Muscle of leg (tissue), 16 donors: ENCODE measurements around the gene ACAT1. TPM values are rescaled to one million over a fixed set of nuclear protein-coding genes. Genes with fewer than 3 reads are reported as not detected.

Source experiments
- DNase-seq: peaks from one replicate; pipeline ENCODE4 v3.0.0; 2013
- H3K27ac ChIP-seq: one replicate; pipeline ENCODE4 v1.5.1; 2013; ENCODE audit warnings: mild to moderate bottlenecking, low read length, control low read depth
- H3K27me3 ChIP-seq: one replicate; pipeline ENCODE4 v1.6.1; 2013; ENCODE audit warnings: low read length; ENCODE audit not compliant: control insufficient read depth, insufficient read depth
- H3K36me3 ChIP-seq: one replicate; pipeline ENCODE4 v1.6.1; 2013; ENCODE audit warnings: low read length; ENCODE audit not compliant: control insufficient read depth, insufficient read depth
- H3K4me1 ChIP-seq: one replicate; pipeline ENCODE4 v1.6.1; 2013; ENCODE audit warnings: low read length; ENCODE audit not compliant: control insufficient read depth, insufficient read depth
- H3K4me3 ChIP-seq: one replicate; pipeline ENCODE4 v1.5.1; 2013; ENCODE audit warnings: low read length, control low read depth
- H3K9me3 ChIP-seq: replicated peaks from 2 replicates; pipeline ENCODE4 v1.6.1; 2013; ENCODE audit warnings: low read depth, low read length; ENCODE audit not compliant: control insufficient read depth
- WGBS: methylation state at CpG from one replicate; pipeline ENCODE4 v1.1.5; 2013; ENCODE audit warnings: missing lambda C conversion rate; ENCODE audit not compliant: insufficient coverage; 5-methylcytosine and 5-hydroxymethylcytosine counted together
- long read RNA-seq, 11 donors: transcript quantifications; one replicate each; lab custom pipeline, GENCODE V29; 2026
- polyA plus RNA-seq, 8 donors: library from polyadenylated mRNA; unstranded; fragments of 120-200 nt; gene quantifications; one replicate each; pipeline versions ENCODE4 v1.2.1 to v1.2.3, GENCODE V29; 2013; ENCODE audit warnings: inconsistent platforms in 1 of 8, low replicate concordance in 1 of 8; ENCODE audit not compliant: insufficient read length in 8 of 8, insufficient read depth in 1 of 8
- total RNA-seq: library from RNA; stranded (reverse); fragments of 120-200 nt; gene quantifications from one replicate; pipeline ENCODE4 v1.2.4, GENCODE V29; 2013

ACAT1 gene
- total RNA-seq (77.4 TPM), polyA plus RNA-seq (10 to 100 TPM; 50.0 to 69.4 (median 57.1) TPM)
- long read RNA-seq, donor 1, transcript ACAT1-201 (12 exons, 1,761 nt): major isoform, 9 of 10 reads
- long read RNA-seq, donor 1, partial matches to known transcripts: 0 of 10 reads
- long read RNA-seq, donor 1, other reads (novel, unspliced or antisense): 0 of 10 reads
- long read RNA-seq, donor 2, partial matches to known transcripts: 0 of 4 reads
- long read RNA-seq, donor 2, other reads (novel, unspliced or antisense): 0 of 4 reads
- long read RNA-seq, donor 3, transcript ACAT1-201 (12 exons, 1,761 nt): major isoform, 13 of 18 reads
- long read RNA-seq, donor 3, partial matches to known transcripts: 5 of 18 reads
- long read RNA-seq, donor 3, other reads (novel, unspliced or antisense): 0 of 18 reads
- long read RNA-seq, donor 4, transcript ACAT1-201 (12 exons, 1,761 nt): major isoform, 9 of 15 reads
- long read RNA-seq, donor 4, partial matches to known transcripts: 5 of 15 reads
- long read RNA-seq, donor 4, other reads (novel, unspliced or antisense): 0 of 15 reads
- long read RNA-seq, donor 5, transcript ACAT1-201 (12 exons, 1,761 nt): major isoform, 38 of 72 reads
- long read RNA-seq, donor 5, partial matches to known transcripts: 31 of 72 reads
- long read RNA-seq, donor 5, other reads (novel, unspliced or antisense): 0 of 72 reads
- long read RNA-seq, donor 6, transcript ACAT1-201 (12 exons, 1,761 nt): major isoform, 35 of 52 reads
- long read RNA-seq, donor 6, transcript ACAT1-210 (2 exons, 558 nt): minor isoform, 6 of 52 reads
- long read RNA-seq, donor 6, partial matches to known transcripts: 11 of 52 reads
- long read RNA-seq, donor 6, other reads (novel, unspliced or antisense): 0 of 52 reads
- long read RNA-seq, donor 7, transcript ACAT1-210 (2 exons, 558 nt): minor isoform, 5 of 37 reads
- long read RNA-seq, donor 7, transcript ACAT1-201 (12 exons, 1,761 nt): major isoform, 31 of 37 reads
- long read RNA-seq, donor 7, partial matches to known transcripts: 0 of 37 reads
- long read RNA-seq, donor 7, other reads (novel, unspliced or antisense): 0 of 37 reads
- long read RNA-seq, donor 8, transcript ACAT1-201 (12 exons, 1,761 nt): major isoform, 16 of 25 reads
- long read RNA-seq, donor 8, partial matches to known transcripts: 6 of 25 reads
- long read RNA-seq, donor 8, other reads (novel, unspliced or antisense): 0 of 25 reads
- long read RNA-seq, donor 9, transcript ACAT1-201 (12 exons, 1,761 nt): major isoform, 13 of 24 reads
- long read RNA-seq, donor 9, partial matches to known transcripts: 7 of 24 reads
- long read RNA-seq, donor 9, other reads (novel, unspliced or antisense): 0 of 24 reads
- long read RNA-seq, donor 10, transcript ACAT1-201 (12 exons, 1,761 nt): major isoform, 23 of 47 reads
- long read RNA-seq, donor 10, partial matches to known transcripts: 20 of 47 reads
- long read RNA-seq, donor 10, other reads (novel, unspliced or antisense): 0 of 47 reads
- long read RNA-seq, donor 11, transcript ACAT1-201 (12 exons, 1,761 nt): major isoform, 18 of 34 reads
- long read RNA-seq, donor 11, partial matches to known transcripts: 12 of 34 reads
- long read RNA-seq, donor 11, other reads (novel, unspliced or antisense): 0 of 34 reads

DNA sequence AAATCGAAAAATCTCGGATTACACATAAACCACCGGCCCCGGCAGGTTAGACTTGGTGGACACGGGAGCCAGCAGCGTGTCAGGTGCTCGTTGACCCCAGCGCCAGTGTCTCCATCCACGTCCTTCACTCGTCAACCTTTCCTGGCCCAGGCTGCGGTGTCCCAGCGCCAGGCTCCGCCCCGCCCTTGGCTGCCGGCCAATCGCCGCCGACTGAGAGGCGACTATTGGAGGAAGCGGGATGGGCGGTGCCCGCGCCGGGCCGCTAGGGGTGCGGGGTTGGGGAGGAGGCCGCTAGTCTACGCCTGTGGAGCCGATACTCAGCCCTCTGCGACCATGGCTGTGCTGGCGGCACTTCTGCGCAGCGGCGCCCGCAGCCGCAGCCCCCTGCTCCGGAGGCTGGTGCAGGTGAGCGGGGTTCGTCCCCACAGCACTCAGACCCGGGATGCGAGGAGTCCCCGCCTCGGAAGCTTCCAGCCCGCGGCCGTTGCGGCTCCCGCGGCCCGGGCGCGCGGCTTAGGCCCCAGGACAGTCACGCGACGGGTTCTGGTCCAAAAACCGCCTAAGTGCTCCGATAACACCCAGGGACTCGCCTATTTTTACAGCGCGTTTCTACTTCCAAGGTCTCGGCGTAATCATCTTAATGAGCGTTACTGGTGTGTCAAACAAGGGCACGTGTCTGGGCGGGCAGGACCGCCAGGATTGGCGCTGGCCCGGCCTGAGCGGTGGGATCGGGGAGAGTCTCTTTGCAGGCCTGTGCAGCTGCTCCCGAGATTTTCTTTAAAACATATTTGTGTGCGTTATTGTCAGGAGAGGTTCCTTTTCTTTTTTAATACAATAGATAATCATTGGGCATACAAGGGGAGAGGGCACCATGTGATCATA lies at the start of gene ACAT1:
Gene ACAT1 (plus strand): TSS at position 294 of the 882 bp plus-strand sequence. CDS start 40 bp downstream, at position 334.
- H3K27ac ChIP-seq: peak within 1 kb of the TSS; percentile 88
- DNase-seq: peak; percentile 97
- H3K4me3 ChIP-seq: peak within 1 kb of the TSS; percentile 58
- H3K9me3 ChIP-seq: no peaks in the 10 kb centered on the region
- WGBS: under 1% methylated on average over 66 of the region's 73 CpGs
- H3K4me1 ChIP-seq: peaks cover 13% of the 10 kb centered on the region
- no peaks in the 10 kb centered on the region for H3K27me3 ChIP-seq
- no peaks in the 10 kb centered on the region for H3K36me3 ChIP-seq

DNA sequence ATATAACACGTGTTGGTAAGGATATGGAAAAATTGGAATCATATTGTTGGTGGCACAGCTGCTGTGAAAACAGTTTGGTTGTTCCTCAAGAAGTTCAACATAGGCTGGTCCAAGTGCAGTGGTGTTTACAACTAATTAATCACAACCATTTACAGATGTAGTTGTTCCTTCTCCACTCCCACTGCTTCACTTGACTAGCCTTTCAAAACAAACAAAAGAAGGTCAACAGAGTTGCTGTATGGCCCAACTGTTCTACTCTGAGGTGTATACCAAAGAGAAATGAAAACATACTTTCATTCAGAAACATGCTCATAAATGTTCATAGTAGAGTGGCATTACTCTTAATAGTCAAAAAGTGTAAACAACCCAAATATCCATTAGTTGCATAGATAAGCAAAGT lies 36.6 kb upstream of the ACAT1 start:
- Histone ChIP-seq H3K27ac (no peak overlapping the region), H3K4me1 (no peaks in the 10 kb centered on the region), H3K4me3 (no peak overlapping the region), H3K27me3 (no peaks in the 10 kb centered on the region), H3K9me3 (no peaks in the 10 kb centered on the region), H3K36me3 (peaks cover 34% of the 10 kb centered on the region)
- no peak for DNase-seq
- WGBS: no CpG with 5 or more reads among the region's 1 CpG

DNA sequence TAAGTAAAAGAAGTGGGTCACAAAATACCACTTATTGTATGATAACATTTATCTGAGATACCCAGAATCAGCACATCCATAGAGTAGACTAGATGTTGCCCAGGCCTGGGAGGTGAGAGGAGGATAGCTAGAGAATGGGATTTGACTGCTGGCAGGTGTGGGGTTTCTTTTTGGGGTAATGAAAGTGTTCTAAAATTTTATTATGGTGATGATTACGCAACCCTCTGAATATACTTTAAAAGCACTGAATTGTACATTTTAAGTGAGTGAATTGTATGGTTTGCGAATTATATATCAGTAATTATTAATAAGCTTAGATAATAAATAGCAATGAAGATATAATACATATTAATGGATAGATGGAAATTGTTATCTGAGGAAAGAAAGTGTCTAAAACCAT lies 35.7 kb upstream of the ACAT1 start:
- no CpG with 5 or more reads among the region's 2 CpGs for WGBS
- Histone ChIP-seq H3K27me3 (no peaks in the 10 kb centered on the region), H3K36me3 (peaks cover 28% of the 10 kb centered on the region)

DNA sequence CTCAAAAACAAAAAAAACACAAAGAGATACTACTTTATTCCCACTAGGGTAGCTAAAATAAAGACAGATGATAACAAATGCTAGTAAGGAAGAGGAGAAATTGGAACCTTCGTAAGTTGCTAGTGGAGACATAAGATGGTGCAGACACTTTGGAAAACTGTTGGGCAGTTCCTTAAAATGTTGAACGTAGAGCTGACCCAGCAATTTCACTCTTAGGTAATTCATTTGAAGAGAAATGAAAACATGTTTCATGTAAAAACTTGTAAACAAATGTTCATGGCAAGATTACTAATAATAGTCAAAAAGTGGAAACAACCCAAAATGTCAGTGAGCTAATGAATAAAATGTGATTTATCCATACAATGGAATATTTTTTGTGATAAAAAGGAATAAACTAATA lies 29.2 kb upstream of the ACAT1 start:
- WGBS: no CpG with 5 or more reads among the region's 2 CpGs
- peaks cover 21% of the 10 kb centered on the region for H3K36me3 ChIP-seq
- no peak overlapping the region for H3K4me3 ChIP-seq
- H3K27ac ChIP-seq: no peak overlapping the region
- no peaks in the 10 kb centered on the region for H3K4me1 ChIP-seq
- DNase-seq: no peak
- no peaks in the 10 kb centered on the region for H3K27me3 ChIP-seq
- no peaks in the 10 kb centered on the region for H3K9me3 ChIP-seq

More for the DNA sequence above, 35.7 kb upstream of the ACAT1 start:
- H3K27ac ChIP-seq: no peak overlapping the region
- no peaks in the 10 kb centered on the region for H3K9me3 ChIP-seq
- DNase-seq: no peak
- no peaks in the 10 kb centered on the region for H3K4me1 ChIP-seq
- no peak overlapping the region for H3K4me3 ChIP-seq

DNA sequence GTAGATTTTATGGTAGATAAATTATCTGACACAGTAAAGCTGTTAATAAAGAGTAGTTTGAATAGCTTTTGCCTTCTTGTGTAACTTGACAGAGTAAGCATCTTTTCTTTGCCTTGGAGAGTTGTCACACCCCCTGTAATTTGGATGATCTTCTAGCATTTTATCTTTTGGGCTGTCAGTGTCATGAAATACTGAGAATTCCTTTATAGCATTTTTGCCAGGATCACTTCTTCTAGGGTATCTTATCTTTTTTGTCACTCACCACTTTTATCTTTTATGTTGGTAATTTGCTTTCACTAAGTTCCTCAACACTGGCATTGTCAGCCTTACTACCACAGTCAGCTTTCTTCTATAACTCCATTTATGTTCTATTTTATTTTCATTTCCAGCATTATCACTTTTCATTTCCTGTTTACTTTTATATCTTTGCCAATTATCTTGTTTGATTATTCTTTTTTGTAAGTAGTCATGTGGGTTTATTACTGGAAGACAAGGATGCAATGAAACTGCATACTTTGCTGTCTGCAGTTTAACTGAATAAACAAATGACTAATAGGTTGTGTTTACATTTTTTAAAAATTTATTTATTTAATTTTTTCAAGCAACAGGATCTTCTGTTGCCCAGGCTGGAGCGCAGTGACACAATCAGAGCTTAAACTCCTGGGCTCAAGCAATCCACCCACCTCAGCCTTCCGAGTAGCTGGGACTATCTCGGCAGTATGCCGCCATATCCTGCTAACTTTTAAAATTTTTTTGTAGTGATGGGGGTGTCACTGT lies 28.1 kb upstream of the ACAT1 start:
- Histone ChIP-seq H3K27ac (no peak overlapping the region), H3K9me3 (no peaks in the 10 kb centered on the region), H3K27me3 (no peaks in the 10 kb centered on the region), H3K4me1 (no peaks in the 10 kb centered on the region), H3K36me3 (peaks cover 21% of the 10 kb centered on the region), H3K4me3 (no peak overlapping the region)
- DNase-seq: no peak
- no CpG with 5 or more reads among the region's 4 CpGs for WGBS

DNA sequence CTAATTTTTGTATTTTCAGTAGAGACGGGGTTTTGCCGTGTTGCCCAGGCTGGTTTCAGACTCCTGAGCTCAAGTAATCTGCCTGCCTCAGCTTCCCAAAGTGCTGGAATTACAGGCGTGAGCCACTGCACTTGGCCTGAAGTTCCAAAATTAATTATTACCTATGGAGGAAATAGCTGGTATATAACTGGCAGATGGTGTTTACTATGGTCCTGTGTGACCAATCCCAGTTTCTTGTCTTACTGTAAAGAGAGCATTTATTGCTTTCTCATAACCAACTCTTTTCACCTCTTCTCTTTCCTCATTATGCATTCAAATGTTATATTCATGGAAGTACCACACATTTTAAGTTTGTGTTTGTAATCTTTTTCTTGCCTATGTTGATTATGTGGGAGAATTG lies 24.2 kb upstream of the ACAT1 start:
- DNase-seq: no peak
- Histone ChIP-seq H3K27me3 (no peaks in the 10 kb centered on the region), H3K4me3 (no peak overlapping the region), H3K27ac (no peak overlapping the region), H3K4me1 (no peaks in the 10 kb centered on the region), H3K36me3 (peaks cover 36% of the 10 kb centered on the region), H3K9me3 (no peaks in the 10 kb centered on the region)
- 100% methylated on average over 2 of the region's 3 CpGs for WGBS

DNA sequence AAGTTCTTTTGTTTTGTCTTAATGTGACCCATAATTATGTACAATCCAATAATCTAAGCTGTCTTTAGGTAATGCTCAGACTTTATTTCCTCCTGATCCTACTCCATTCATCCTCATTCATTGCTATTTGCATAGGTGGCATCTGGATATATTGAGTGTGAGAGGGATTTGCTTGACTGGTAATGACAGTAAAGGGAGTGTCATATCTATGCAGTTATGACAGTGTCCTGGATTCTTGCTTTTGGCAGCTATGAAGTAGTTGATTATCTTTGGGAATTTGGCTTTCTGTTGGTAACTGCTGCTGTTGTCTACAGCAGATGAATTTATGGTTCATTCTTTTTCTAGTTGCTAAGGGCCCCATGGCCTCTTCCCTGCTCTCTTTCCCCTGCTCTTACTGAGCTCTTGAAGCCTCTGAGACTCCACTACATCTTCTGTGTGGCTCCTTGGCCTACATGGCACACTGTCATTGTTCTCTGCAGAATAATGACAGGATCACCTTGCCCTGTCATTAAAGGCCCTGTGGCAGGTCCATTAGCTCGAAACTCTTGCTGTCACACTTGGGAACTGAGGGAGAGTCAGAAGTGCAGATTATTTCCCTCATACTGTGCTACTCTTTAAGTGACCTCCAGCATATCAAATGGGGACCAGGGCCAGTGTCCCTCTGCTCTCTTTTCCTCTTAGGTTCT lies 20.1 kb upstream of the ACAT1 start:
- Histone ChIP-seq H3K4me1 (no peaks in the 10 kb centered on the region), H3K27me3 (no peaks in the 10 kb centered on the region), H3K36me3 (peaks cover 37% of the 10 kb centered on the region), H3K4me3 (no peak overlapping the region), H3K27ac (no peak overlapping the region), H3K9me3 (no peaks in the 10 kb centered on the region)
- WGBS: 100% methylated on average over 1 of the region's 1 CpG
- DNase-seq: no peak

DNA sequence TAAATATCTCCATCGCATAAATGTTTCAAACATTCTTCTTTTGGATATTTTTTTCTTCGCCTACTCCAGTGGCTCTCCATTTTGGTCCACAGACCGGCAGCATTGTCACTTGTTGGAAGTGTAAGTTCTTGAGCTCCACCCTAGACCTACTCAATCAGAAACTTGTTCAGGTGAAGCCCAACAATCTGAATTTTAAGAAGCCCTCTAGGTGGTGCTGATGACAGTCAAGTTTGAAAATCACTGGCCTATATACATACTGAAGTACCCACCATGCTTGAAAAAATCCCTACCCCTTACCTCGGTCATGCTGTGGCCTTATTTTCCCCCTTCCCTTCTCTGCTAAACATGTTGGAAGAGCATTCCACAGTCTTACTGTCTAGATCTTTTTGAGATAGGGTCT lies 10.2 kb upstream of the ACAT1 start:
- Histone ChIP-seq H3K27me3 (no peaks in the 10 kb centered on the region), H3K9me3 (no peaks in the 10 kb centered on the region), H3K4me1 (peaks cover 8% of the 10 kb centered on the region), H3K36me3 (no peaks in the 10 kb centered on the region), H3K4me3 (no peak overlapping the region), H3K27ac (no peak overlapping the region)
- 83% methylated on average over 1 of the region's 4 CpGs for WGBS
- no peak for DNase-seq
